Effector memory CD8-positive, alpha-beta T cell (primary cell): ENCODE data around the gene ETFA.

ENCODE experiments used
- ATAC-seq: fragments of 150-1000 bp; cut with Tn5 transposase; replicated peaks from 2 replicates; pipeline ENCODE4 v1.10.0; 2021; ENCODE audit warnings: mild to moderate bottlenecking, moderate library complexity
- DNase-seq, 3 experiments: peaks; one replicate each; pipeline ENCODE4 v3.0.0; 2021
- H3K27ac Mint-ChIP-seq, 2 donors: one replicate each; pipeline ENCODE4 v1.8.0; 2022; ENCODE audit warnings: mild to moderate bottlenecking in 2 of 2, mixed read lengths in 2 of 2, moderate library complexity in 2 of 2
- H3K27me3 Mint-ChIP-seq, 2 donors: one replicate each; pipeline ENCODE4 v1.8.0; 2022; ENCODE audit warnings: mixed read lengths in 2 of 2
- H3K36me3 Mint-ChIP-seq: one replicate; pipeline ENCODE4 v1.8.0; 2022; ENCODE audit warnings: mild to moderate bottlenecking, moderate library complexity, mixed read lengths; ENCODE audit not compliant: insufficient read depth
- H3K4me1 Mint-ChIP-seq, 2 donors: one replicate each; pipeline ENCODE4 v1.8.0; 2022; ENCODE audit warnings: low read depth in 2 of 2, mixed read lengths in 2 of 2
- H3K4me3 Mint-ChIP-seq, 2 donors: one replicate each; pipeline ENCODE4 v1.8.0; 2022; ENCODE audit warnings: mild to moderate bottlenecking in 2 of 2, mixed read lengths in 2 of 2, moderate library complexity in 2 of 2
- H3K9me3 Mint-ChIP-seq, 2 donors: one replicate each; pipeline ENCODE4 v1.8.0; 2022; ENCODE audit warnings: mixed read lengths in 2 of 2

The ETFA gene

DNA sequence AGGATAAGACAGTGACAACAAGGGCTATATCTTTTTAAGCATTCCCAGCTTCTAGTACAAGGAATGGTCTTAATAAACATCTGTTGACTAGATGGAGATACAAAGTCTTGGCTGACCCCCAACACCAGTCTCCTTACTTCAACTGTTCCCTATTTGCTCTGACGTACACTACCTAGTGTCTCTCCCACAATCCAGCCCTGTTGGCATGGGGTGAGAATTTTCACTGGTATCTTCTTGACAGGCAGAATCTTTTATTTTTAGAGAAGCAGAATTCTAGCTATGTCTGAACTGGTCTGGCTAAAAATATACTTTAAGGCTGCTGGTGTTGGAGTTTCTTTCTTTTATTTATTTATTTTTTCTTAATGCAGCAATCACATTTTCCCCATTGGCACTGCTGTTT, 82.0 kb downstream of the ETFA start:
- ATAC-seq: no peak
- no peak overlapping the region for H3K27ac Mint-ChIP-seq

DNA sequence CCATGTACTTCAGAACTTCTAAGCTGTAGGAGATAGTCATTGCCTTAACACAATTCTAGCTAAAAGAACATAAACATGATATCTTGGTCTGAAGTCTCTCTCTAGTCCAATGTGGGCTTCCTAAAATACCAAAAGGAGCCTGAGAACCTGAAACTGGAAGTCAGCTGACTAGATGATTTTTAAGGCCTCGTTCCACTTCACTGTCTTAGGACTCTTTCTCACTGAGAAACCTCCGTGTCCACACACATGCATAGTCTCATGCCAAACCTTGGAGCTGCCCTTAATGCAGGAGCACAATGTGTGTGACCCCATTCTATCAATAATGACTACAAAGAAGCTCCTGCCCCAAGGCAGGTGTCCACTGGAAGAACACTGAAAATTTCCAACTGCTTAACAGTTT, 87.7 kb downstream of the ETFA start:
- Mint-ChIP-seq H3K4me1 (peaks cover 3 to 6% of the 10 kb centered on the region in 2 donors), H3K27ac (no peak overlapping the region)

More for the DNA sequence above, 82.0 kb downstream of the ETFA start:
- Mint-ChIP-seq H3K9me3 (no peaks in the 10 kb centered on the region), H3K4me3 (no peak overlapping the region), H3K27me3 (no peaks in the 10 kb centered on the region), H3K4me1 (no peaks in the 10 kb centered on the region), H3K36me3 (peaks cover 44% of the 10 kb centered on the region)
- no peak for DNase-seq

GRCh38 chr15:76222159-76222558, 89.1 kb downstream of the ETFA start:
- H3K36me3 Mint-ChIP-seq: peaks cover 43% of the 10 kb centered on the region
- DNase-seq: no peak
- no peak for ATAC-seq

More for the DNA sequence above, 87.7 kb downstream of the ETFA start:
- Mint-ChIP-seq H3K36me3 (peaks cover 39% of the 10 kb centered on the region), H3K9me3 (no peaks in the 10 kb centered on the region), H3K27me3 (no peaks in the 10 kb centered on the region), H3K4me3 (no peak overlapping the region)
- ATAC-seq (no peak), DNase-seq (no peak)

DNA sequence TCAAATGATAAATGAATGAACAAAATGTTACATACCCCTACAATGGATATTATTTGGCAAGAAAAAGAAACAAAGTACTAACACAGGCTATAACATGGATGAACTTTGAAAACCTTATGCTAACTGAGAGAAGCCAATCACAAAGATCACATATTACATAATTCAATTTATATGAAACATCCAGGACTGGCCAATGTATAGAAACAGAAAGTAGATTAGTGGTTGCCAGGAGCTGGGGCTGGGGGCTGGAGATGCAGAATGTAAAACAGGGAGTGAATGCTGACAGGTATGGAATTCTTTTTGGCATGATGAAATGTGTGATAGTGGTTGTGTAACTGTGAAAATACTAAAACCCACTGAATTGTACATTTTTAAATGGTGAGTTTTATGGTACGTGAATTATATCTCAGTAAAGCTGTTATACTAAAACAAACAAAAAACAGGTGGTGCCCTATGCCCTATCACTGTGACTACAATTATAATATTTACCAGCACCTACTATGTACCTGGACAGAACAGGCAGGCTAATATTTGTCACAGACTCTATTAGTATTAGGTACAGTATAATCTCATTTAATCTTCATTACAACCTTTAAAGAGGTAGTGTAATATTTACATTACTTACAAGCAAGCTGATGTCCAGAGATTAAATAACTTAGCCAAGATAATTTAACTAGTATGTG, 90.0 kb downstream of the ETFA start:
- no peak for ATAC-seq
- peaks cover 6% of the 10 kb centered on the region in 2 donors for H3K4me1 Mint-ChIP-seq
- no peaks in the 10 kb centered on the region for H3K9me3 Mint-ChIP-seq
- peaks cover 44% of the 10 kb centered on the region for H3K36me3 Mint-ChIP-seq
- H3K27ac Mint-ChIP-seq: peak overlapping the region in 1 of 2 donors; percentile 27
- H3K27me3 Mint-ChIP-seq: no peaks in the 10 kb centered on the region
- H3K4me3 Mint-ChIP-seq: no peak overlapping the region
- no peak for DNase-seq

More at GRCh38 chr15:76222159-76222558, 89.1 kb downstream of the ETFA start:
- Mint-ChIP-seq H3K27ac (no peak overlapping the region), H3K9me3 (no peaks in the 10 kb centered on the region), H3K27me3 (no peaks in the 10 kb centered on the region), H3K4me3 (no peak overlapping the region), H3K4me1 (peaks cover 5 to 6% of the 10 kb centered on the region in 2 donors)

- DNase-seq: no peak
- peaks cover 6% of the 10 kb centered on the region in 2 donors for H3K4me1 Mint-ChIP-seq
- ATAC-seq: no peak
- H3K36me3 Mint-ChIP-seq: peaks cover 14% of the 10 kb centered on the region
- H3K9me3 Mint-ChIP-seq: no peaks in the 10 kb centered on the region
- no peaks in the 10 kb centered on the region for H3K27me3 Mint-ChIP-seq
- H3K27ac Mint-ChIP-seq: no peak overlapping the region
- H3K4me3 Mint-ChIP-seq: no peak overlapping the region
Observed at GRCh38 chr15:76217882-76218217, 93.4 kb downstream of the ETFA start.

GRCh38 chr15:76217029-76217881, 94.0 kb downstream of the ETFA start:
- no peaks in the 10 kb centered on the region for H3K9me3 Mint-ChIP-seq
- DNase-seq (no peak), ATAC-seq (no peak)
- H3K4me3 Mint-ChIP-seq: no peak overlapping the region
- peak overlapping the region in 1 of 2 donors; percentile 7 for H3K27ac Mint-ChIP-seq
- no peaks in the 10 kb centered on the region for H3K27me3 Mint-ChIP-seq
- peaks cover 14% of the 10 kb centered on the region for H3K36me3 Mint-ChIP-seq
- peaks cover 6% of the 10 kb centered on the region in 2 donors for H3K4me1 Mint-ChIP-seq

GRCh38 chr15:76215634-76216033, 95.6 kb downstream of the ETFA start:
- Mint-ChIP-seq H3K27me3 (no peaks in the 10 kb centered on the region), H3K27ac (peak overlapping the region in 1 of 2 donors; percentile 28), H3K9me3 (no peaks in the 10 kb centered on the region), H3K36me3 (peaks cover 14% of the 10 kb centered on the region), H3K4me1 (peaks cover 6% of the 10 kb centered on the region in 2 donors), H3K4me3 (no peak overlapping the region)
- no peak for ATAC-seq
- DNase-seq: no peak

- Mint-ChIP-seq H3K4me1 (no peaks in the 10 kb centered on the region), H3K9me3 (no peaks in the 10 kb centered on the region), H3K36me3 (peaks cover 2% of the 10 kb centered on the region), H3K27ac (peak overlapping the region; percentile 27 to 41), H3K4me3 (no peak overlapping the region), H3K27me3 (no peaks in the 10 kb centered on the region)
- no peak for ATAC-seq
- no peak for DNase-seq
Observed at GRCh38 chr15:76209942-76210341, 101.3 kb downstream of the ETFA start.

DNA sequence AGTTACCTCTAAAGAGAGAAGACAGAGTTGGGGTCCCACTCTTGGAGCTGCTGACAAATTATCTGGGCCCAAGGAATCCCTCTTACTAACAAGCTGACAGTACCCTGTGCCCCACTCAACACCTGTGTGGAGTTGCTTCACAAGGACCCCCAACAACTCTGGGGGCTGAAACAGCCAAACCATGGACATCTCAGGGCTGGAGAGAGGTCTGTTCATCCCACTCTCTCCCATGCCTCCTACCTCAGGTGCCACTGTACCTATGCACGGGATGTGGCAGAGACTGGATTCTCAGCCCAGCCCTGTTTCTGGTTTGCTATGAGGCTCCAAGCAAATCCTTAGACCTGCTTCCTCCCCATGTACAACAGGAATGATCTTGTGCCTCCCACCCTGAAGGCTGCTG, 101.7 kb downstream of the ETFA start:
- ATAC-seq: no peak
- DNase-seq: no peak
- H3K9me3 Mint-ChIP-seq: no peaks in the 10 kb centered on the region
- H3K36me3 Mint-ChIP-seq: peaks cover 2% of the 10 kb centered on the region
- no peaks in the 10 kb centered on the region for H3K27me3 Mint-ChIP-seq
- H3K4me3 Mint-ChIP-seq: no peak overlapping the region
- H3K4me1 Mint-ChIP-seq: no peaks in the 10 kb centered on the region
- H3K27ac Mint-ChIP-seq: peak overlapping the region; percentile 27 to 41

DNA sequence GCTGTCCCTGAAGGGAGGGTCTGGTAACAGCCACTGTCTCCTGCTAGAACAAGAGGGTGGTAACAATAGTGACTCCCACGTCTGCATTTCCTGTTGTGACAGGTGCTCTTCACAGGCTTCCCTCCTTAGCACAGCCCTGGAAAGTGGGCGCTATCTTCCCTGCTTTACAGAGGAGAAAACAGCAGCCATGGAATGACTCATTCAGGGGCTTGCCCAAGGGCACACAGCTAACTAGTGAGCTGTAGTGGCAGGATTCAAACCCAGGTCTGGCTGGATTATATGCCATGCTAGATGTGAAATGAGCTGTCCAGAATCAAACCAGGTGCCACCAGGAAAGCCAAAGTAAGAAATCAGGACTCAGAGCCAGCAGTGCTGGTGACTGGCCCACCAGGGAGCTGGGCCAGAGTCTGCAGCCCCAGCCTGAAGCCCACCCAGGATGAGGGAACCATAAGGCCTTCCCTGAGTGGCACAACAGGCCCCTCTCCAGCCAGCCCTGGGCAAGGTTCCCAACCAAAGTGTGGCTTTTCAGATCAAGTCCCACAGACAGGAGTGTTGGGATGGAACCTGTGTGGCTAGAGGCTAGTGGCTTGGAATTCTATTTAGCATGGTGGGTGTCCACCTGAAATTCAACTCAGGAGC, 102.4 kb downstream of the ETFA start:
- Mint-ChIP-seq H3K9me3 (no peaks in the 10 kb centered on the region), H3K4me3 (no peak overlapping the region), H3K36me3 (peaks cover 2% of the 10 kb centered on the region), H3K4me1 (no peaks in the 10 kb centered on the region), H3K27me3 (no peaks in the 10 kb centered on the region), H3K27ac (peak overlapping the region; percentile 27 to 41)
- ATAC-seq (no peak), DNase-seq (no peak)

DNA sequence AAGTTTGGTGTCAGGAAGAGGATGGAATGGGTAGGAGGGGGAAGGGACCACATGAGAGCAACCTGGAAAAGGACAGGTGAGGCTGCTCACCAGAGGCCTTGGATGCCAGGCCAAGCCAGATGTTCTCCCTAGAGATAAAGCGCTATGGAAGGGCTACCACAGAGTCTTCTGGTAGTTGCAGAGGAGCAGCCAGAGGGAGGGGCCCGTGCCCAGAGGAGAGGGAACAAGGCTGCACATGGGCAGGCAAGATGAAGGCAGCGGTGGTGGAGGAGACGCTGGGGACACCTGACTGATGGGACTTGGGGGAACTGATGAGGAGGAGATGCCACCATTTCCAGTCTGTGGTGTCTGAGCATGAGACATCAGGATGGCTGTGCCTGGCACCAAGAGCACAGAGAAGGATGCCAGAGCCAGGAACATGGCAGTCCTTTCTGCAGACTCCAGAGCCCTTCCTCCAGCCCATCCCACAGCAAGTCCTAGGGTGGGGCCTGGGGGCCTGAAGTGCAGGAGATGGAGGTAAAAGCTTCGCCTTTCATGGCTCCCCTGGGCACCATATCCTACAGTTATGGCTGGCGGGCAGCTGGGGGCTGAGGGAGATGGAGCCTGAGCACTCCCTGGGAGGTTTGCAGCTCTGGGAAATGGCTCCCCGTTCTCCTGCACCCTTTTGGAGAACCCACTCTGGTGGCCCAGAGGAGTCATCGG, 103.0 kb downstream of the ETFA start:
- Mint-ChIP-seq H3K36me3 (peaks cover 2% of the 10 kb centered on the region), H3K4me3 (no peak overlapping the region), H3K27ac (peak overlapping the region; percentile 11 to 27), H3K4me1 (no peaks in the 10 kb centered on the region), H3K9me3 (no peaks in the 10 kb centered on the region), H3K27me3 (no peaks in the 10 kb centered on the region)
- no peak for DNase-seq
- ATAC-seq: no peak

DNA sequence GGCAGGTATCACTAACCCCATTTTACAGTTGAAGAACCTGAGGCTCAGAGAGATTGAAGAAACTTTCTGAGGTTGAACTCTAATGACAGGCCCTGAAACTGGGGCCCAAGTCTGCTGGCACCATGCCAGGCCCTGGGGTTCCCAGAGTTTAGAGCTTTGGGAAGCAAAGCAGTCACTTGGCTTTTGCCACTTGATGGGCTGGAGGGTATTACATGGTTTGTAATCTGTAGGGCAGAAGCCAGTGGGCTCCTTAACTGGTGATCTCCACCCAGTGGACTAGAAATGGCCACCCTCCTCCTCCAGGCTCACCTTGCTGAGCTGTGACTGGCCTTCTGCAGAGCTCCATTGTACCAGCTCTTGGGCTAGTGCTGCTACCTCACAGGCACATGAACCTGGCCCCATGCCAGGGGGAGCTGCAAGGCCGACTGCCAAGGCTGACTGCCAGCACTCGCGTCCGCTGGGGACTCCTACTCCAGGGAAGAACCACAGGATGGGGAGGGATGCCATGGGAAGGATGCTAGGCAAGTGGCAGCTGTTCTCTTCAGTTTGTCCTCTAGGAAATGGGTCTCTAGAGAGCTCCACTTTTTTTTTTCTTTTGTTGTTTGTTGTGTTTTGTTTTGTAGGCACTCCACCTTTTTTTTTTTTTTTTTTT, 104.8 kb downstream of the ETFA start:
- DNase-seq (no peak), ATAC-seq (no peak)
- Mint-ChIP-seq H3K36me3 (no peaks in the 10 kb centered on the region), H3K27me3 (no peaks in the 10 kb centered on the region), H3K4me1 (peaks cover 0 to under 1% of the 10 kb centered on the region in 2 donors), H3K27ac (peak overlapping the region in 1 of 2 donors; percentile 12), H3K4me3 (no peak overlapping the region), H3K9me3 (no peaks in the 10 kb centered on the region)
